GM12878 (cell line): Measurements from ENCODE around the gene USH2A. TPM values are rescaled to one million over a fixed set of nuclear protein-coding genes. Genes with fewer than 3 reads are reported as not detected.

Source experiments
- ATAC-seq: fragments of 200-7000 bp; cut with Tn5 transposase; 3 replicates; pipeline ENCODE4 v1.9.1; 2020; ENCODE audit warnings: mild to moderate bottlenecking, moderate library complexity
- BruUV-seq: library from RNA; stranded (reverse); fragments of 400-500 nt; replicated peaks from 2 replicates; lab custom pipeline; 2021; lab: Mats Ljungman, UMichigan
- CTCF ChIA-PET: fragments of 300-600 bp; sonication (Branson Sonifier 250); formaldehyde crosslinking; extraction: SDS; loops from one replicate; lab custom pipeline; 2021; ENCODE audit warnings: inconsistent platforms; lab: Yijun Ruan, JAX
- POLR2A ChIA-PET: fragments of 350-600 bp; formaldehyde crosslinking; extraction: SDS; loops from one replicate; lab custom pipeline; 2021; ENCODE audit warnings: inconsistent platforms; lab: Charles Lee
- RAD21 ChIA-PET: fragments of 300-600 bp; sonication (Branson Sonifier 250); formaldehyde crosslinking; loops from one replicate; lab custom pipeline; 2023; ENCODE audit warnings: antibody characterized with exemption; ENCODE audit not compliant: unreplicated experiment; lab: Charles Lee
- SMC1A ChIA-PET: fragments of 300-600 bp; sonication (Branson Sonifier 250); formaldehyde crosslinking; loops from one replicate; lab custom pipeline; 2023; ENCODE audit not compliant: unreplicated experiment, uncharacterized antibody; lab: Charles Lee
- DNase-seq: peaks from one replicate; pipeline ENCODE4 v3.0.0-alpha.2; 2011; ENCODE audit warnings: low read depth, low spot score
- FAIRE-seq: peaks from 3 replicates; lab custom pipeline; 2011; peaks lifted over from hg19 to GRCh38; lab: Jason Lieb, UNC
- H2AFZ ChIP-seq: 2 replicates; pipeline ENCODE4 v1.6.0; 2011; ENCODE audit warnings: low read depth, low read length, control low read depth; ENCODE audit not compliant: control insufficient read depth
- H3K27ac ChIP-seq: 2 replicates; pipeline ENCODE4 v1.5.1; 2011; ENCODE audit warnings: control low read depth; ENCODE audit not compliant: control insufficient read depth, insufficient read depth
- H3K27me3 ChIP-seq, 2 experiments: replicated peaks in 1 of 2; 2 replicates each; pipeline versions ENCODE4 v1.6.0 to v1.6.1; 2011; ENCODE audit warnings: low read length in 1 of 2; ENCODE audit not compliant: control insufficient read depth in 2 of 2, insufficient read depth in 2 of 2
- H3K36me3 ChIP-seq, 2 experiments: 2 replicates each; pipeline ENCODE4 v1.5.1; 2011; ENCODE audit warnings: low read length in 1 of 2; ENCODE audit not compliant: control insufficient read depth in 2 of 2, insufficient read depth in 2 of 2
- H3K4me1 ChIP-seq: 2 replicates; pipeline ENCODE4 v1.6.1; 2011; ENCODE audit warnings: mild to moderate bottlenecking, low read length, moderate library complexity, mixed read lengths; ENCODE audit not compliant: control insufficient read depth, insufficient read depth
- H3K4me2 ChIP-seq: 2 replicates; pipeline ENCODE4 v1.6.0; 2011; ENCODE audit warnings: control low read depth; ENCODE audit not compliant: control insufficient read depth, insufficient read depth
- H3K4me3 ChIP-seq: fragments of 200-600 bp; sonication (generic); 2 replicates; pipeline ENCODE4 v1.5.1; 2016
- H3K79me2 ChIP-seq: 2 replicates; pipeline ENCODE4 v1.6.0; 2011; ENCODE audit warnings: low read length; ENCODE audit not compliant: control insufficient read depth, insufficient read depth
- H3K9ac ChIP-seq: 2 replicates; pipeline ENCODE4 v1.8.0; 2011; ENCODE audit warnings: low read length, control low read depth, mixed read lengths; ENCODE audit not compliant: control insufficient read depth, insufficient read depth
- H3K9me3 ChIP-seq: replicated peaks from 3 replicates; pipeline ENCODE4 v1.5.1; 2011; ENCODE audit warnings: mild to moderate bottlenecking, low read length; ENCODE audit not compliant: control insufficient read depth, insufficient read depth
- H4K20me1 ChIP-seq: 2 replicates; pipeline ENCODE4 v1.6.0; 2011; ENCODE audit not compliant: control insufficient read depth, insufficient read depth
- HSF1 ChIP-seq: fragments of 150-350 bp; IDR thresholded peaks from 2 replicates; pipeline ENCODE4 v1.6.1; 2014; ENCODE audit warnings: mild to moderate bottlenecking, low read depth, low read length
- NR2F1 ChIP-seq: fragments of 450-650 bp; conservative IDR thresholded peaks from 2 replicates; pipeline ENCODE4 v1.6.1; 2017; ENCODE audit warnings: mild to moderate bottlenecking
- PRDM15 ChIP-seq: fragments of 450-650 bp; formaldehyde crosslinking; IDR thresholded peaks from 2 replicates; pipeline ENCODE4 v1.4.0; 2020; ENCODE audit warnings: mild to moderate bottlenecking, moderate library complexity
- RAD21 ChIP-seq: IDR thresholded peaks from 2 replicates; pipeline ENCODE4 v1.6.1; 2011; ENCODE audit warnings: mild to moderate bottlenecking, low read depth, low read length, moderate library complexity; ENCODE audit not compliant: insufficient read depth
- RFX5 ChIP-seq: IDR thresholded peaks from 2 replicates; pipeline ENCODE4 v1.6.1; 2011; ENCODE audit warnings: low read depth, low read length, improper control_type of control experiment
- STAT3 ChIP-seq: IDR thresholded peaks from 2 replicates; pipeline ENCODE4 v1.6.1; 2011; ENCODE audit warnings: low read depth, low read length, improper control_type of control experiment
- ZBED1 ChIP-seq: IDR thresholded peaks from 2 replicates; pipeline ENCODE4 v1.6.1; 2016; ENCODE audit warnings: borderline replicate concordance
- ZBTB4 ChIP-seq: fragments of 450-650 bp; formaldehyde crosslinking; IDR thresholded peaks from 2 replicates; pipeline ENCODE4 v1.4.0; 2022; ENCODE audit warnings: mild to moderate bottlenecking, moderate library complexity
- ZNF592 ChIP-seq: fragments of 450-650 bp; IDR thresholded peaks from 2 replicates; pipeline ENCODE4 v1.6.1; 2017; ENCODE audit warnings: mild to moderate bottlenecking, moderate library complexity
- WGBS: methylation state at CpG from one replicate; pipeline ENCODE4 v1.1.6; 2016; ENCODE audit warnings: low lambda C conversion rate; ENCODE audit not compliant: insufficient replicate concordance, insufficient coverage; ENCODE audit errors: missing lambda C conversion rate; 5-methylcytosine and 5-hydroxymethylcytosine counted together
- in situ Hi-C: fragments of 300-500 bp; cut with MboI; formaldehyde crosslinking; loops from 9 replicates; pipeline ENCODE4 v1.14.3; 2018; ENCODE audit warnings: mixed read lengths
- intact Hi-C: fragments of 100-400 bp; cut with micrococcal nuclease; formaldehyde crosslinking; loops from one replicate; pipeline ENCODE4 v1.14.2; 2022; ENCODE audit not compliant: unreplicated experiment
- polyA plus RNA-seq, 11 experiments: library from polyadenylated mRNA; depleted of rRNA in 4 of 11; unstranded in 6 of 11; stranded (reverse) in 5 of 11; fragments of >200 nt; fragmentation: Nextera tagmentation in 4 of 11; fragmentation: Illumina TruSeq in 1 of 11; extraction: Ambion mirVana in 4 of 11; extraction: Trizol in 1 of 11; gene quantifications; 1 replicate in 1 of 11; 2 replicates in 10 of 11; pipeline versions ENCODE4 v1.2.1 to v1.2.3, GENCODE V29; 2011 to 2016; ENCODE audit warnings: inconsistent platforms in 2 of 11, missing spikeins in 2 of 11, low read depth in 1 of 11
- total RNA-seq, 4 experiments: library from RNA; depleted of rRNA in 3 of 4; stranded (reverse); fragments of >200 nt in 3 of 4; fragmentation: Illumina TruSeq in 1 of 4; extraction: Trizol in 1 of 4; gene quantifications; 2 replicates each; pipeline versions ENCODE4 v1.2.1 to v1.2.3, GENCODE V29; 2013 to 2021

The USH2A gene
- total and polyA plus RNA-seq, 10 of the 15 experiments (the other 5 are each of a cell fraction or from before 2014, with no cell fraction given): under 0.01 to 0.20 (median 0.01) TPM; not detected in 2

GRCh38 chr1:216238844-216239243 lies 184.4 kb downstream of the USH2A start (continued):
- no peak for TF ChIP-seq ZNF592
- no peak for TF ChIP-seq PRDM15 (CRISPR knock-in tag)
- TF ChIP-seq, all 136 proteins: peak for 0

GRCh38 chr1:216237927-216238542 lies 185.2 kb downstream of the USH2A start:
- FAIRE-seq (no peak), DNase-seq (no peak), ATAC-seq (no peak)
- Histone ChIP-seq H3K4me1 (no peaks in the 10 kb centered on the region), H4K20me1 (no peaks in the 10 kb centered on the region), H3K9ac (no peak overlapping the region), H3K9me3 (no peaks in the 10 kb centered on the region), H3K79me2 (no peaks in the 10 kb centered on the region), H3K27me3 (no peaks in the 10 kb centered on the region), H3K36me3 (no peaks in the 10 kb centered on the region), H3K4me2 (no peak overlapping the region), H3K4me3 (no peak overlapping the region), H2AFZ (no peak overlapping the region), H3K27ac (no peak overlapping the region)
- RAD21 ChIA-PET: no interaction called here
- no TSS peak for BruUV-seq
- CTCF ChIA-PET: interaction anchor here (0.7 to 1.0 kb wide), 2 partner anchors 9 to 17 kb away, joined by 3 to 4 read pairs; no protein-coding TSS in a partner anchor
- intact Hi-C loops: no loop called here
- POLR2A ChIA-PET: no interaction called here
- in situ Hi-C loops: no loop called here
- SMC1A ChIA-PET: no interaction called here
- WGBS: 7% methylated on average over 3 of the region's 3 CpGs
- no peak for TF ChIP-seq ZBTB4
- no peak for TF ChIP-seq NR2F1
- TF ChIP-seq HSF1: no peak
- no peak for TF ChIP-seq ZBED1
- no peak for TF ChIP-seq RAD21
- no peak for TF ChIP-seq RFX5
- TF ChIP-seq STAT3: no peak
